ENCODE measurements around the gene CHRNA1. TPM values are rescaled to one million over a fixed set of nuclear protein-coding genes. Genes with fewer than 3 reads are reported as not detected.
A peak's percentile ranks its signal among the peaks of the same experiment; 100 is the strongest.

CHRNA1 gene
- total and polyA plus RNA-seq, 2 experiments from 2014 or later = 0.16 TPM; not detected in 1

GRCh38 chr2:174791020-174791419 is 26.7 kb upstream of the CHRNA1 start:
- in situ Hi-C loops (cut with MboI) = no loop called here
- Histone ChIP-seq H3K9ac (no peak overlapping the region), H3K27ac (no peak overlapping the region), H2AFZ (peak overlapping the region; percentile 5; the same call in 1 of the 2 replicates), H3K4me1 (ENCODE audit: insufficient read depth) (peaks cover 63% of the 10 kb centered on the region), H3K4me2 (ENCODE audit: unreplicated experiment) (no peak overlapping the region), H3K9me3 (ENCODE audit: low read depth) (no peaks in the 10 kb centered on the region), H4K20me1 (ENCODE audit: insufficient read depth) (no peaks in the 10 kb centered on the region), H3K27me3 (replicated peaks; ENCODE audit: insufficient read depth) (no peaks in the 10 kb centered on the region), H3K4me3 (no peak overlapping the region), H3K9me2 (ENCODE audit: insufficient read depth) (no peaks in the 10 kb centered on the region), H3K36me3 (ENCODE audit: low read depth) (no peaks in the 10 kb centered on the region), H3F3A (ENCODE audit: insufficient read depth) (peaks cover 62% of the 10 kb centered on the region), H3K79me2 (ENCODE audit: insufficient read depth) (no peaks in the 10 kb centered on the region)
- DNase-seq = no peak
- 59 to 62% methylated on average over 8 of the region's 8 CpGs for WGBS, 2 experiments (ENCODE audit: low coverage in 1 of 2, low lambda C conversion rate in 2 of 2, missing lambda C conversion rate in 2 of 2)
- no peak for TF ChIP-seq EZH2phosphoT487 (IDR thresholded peaks at IDR 0.05; ENCODE audit: insufficient read depth, low read depth)
- TF ChIP-seq EZH2 (IDR thresholded peaks at IDR 0.05; ENCODE audit: insufficient read depth, poor library complexity, severe bottlenecking) = no peak

- peak overlapping the region; percentile 98 for H3K27ac ChIP-seq
- no peaks in the 10 kb centered on the region for H3K79me2 ChIP-seq (ENCODE audit: insufficient read depth)
- TF ChIP-seq EZH2 (IDR thresholded peaks at IDR 0.05; ENCODE audit: insufficient read depth, poor library complexity, severe bottlenecking) = no peak
- TF ChIP-seq EZH2phosphoT487 (IDR thresholded peaks at IDR 0.05; ENCODE audit: insufficient read depth, low read depth) = no peak
- H3K4me3 ChIP-seq = no peak overlapping the region
- no peak overlapping the region for H3K4me2 ChIP-seq (ENCODE audit: unreplicated experiment)
- no peak overlapping the region for H3K9ac ChIP-seq
- DNase-seq = no peak
- H3K9me3 ChIP-seq (ENCODE audit: low read depth) = no peaks in the 10 kb centered on the region
- peaks cover 55% of the 10 kb centered on the region for H3K4me1 ChIP-seq (ENCODE audit: insufficient read depth)
- peaks cover 54% of the 10 kb centered on the region for H3F3A ChIP-seq (ENCODE audit: insufficient read depth)
- 87 to 88% methylated on average over 16 of the region's 16 CpGs for WGBS, 2 experiments (ENCODE audit: low coverage in 1 of 2, low lambda C conversion rate in 2 of 2, missing lambda C conversion rate in 2 of 2)
- no peak overlapping the region for H2AFZ ChIP-seq
- in situ Hi-C loops (cut with MboI) = no loop called here
- no peaks in the 10 kb centered on the region for H3K9me2 ChIP-seq (ENCODE audit: insufficient read depth)
- H4K20me1 ChIP-seq (ENCODE audit: insufficient read depth) = no peaks in the 10 kb centered on the region
- H3K27me3 ChIP-seq (replicated peaks; ENCODE audit: insufficient read depth) = no peaks in the 10 kb centered on the region
- no peaks in the 10 kb centered on the region for H3K36me3 ChIP-seq (ENCODE audit: low read depth)
Observed at GRCh38 chr2:174789001-174789400, 24.7 kb upstream of the CHRNA1 start.

GRCh38 chr2:174788291-174788929 is 24.1 kb upstream of the CHRNA1 start:
- TF ChIP-seq EZH2 (IDR thresholded peaks at IDR 0.05; ENCODE audit: insufficient read depth, poor library complexity, severe bottlenecking) = no peak
- no peak for TF ChIP-seq EZH2phosphoT487 (IDR thresholded peaks at IDR 0.05; ENCODE audit: insufficient read depth, low read depth)
- WGBS, 2 experiments (ENCODE audit: low coverage in 1 of 2, low lambda C conversion rate in 2 of 2, missing lambda C conversion rate in 2 of 2) = 49 to 65% methylated on average over 9 to 15 of the region's 15 CpGs
- Histone ChIP-seq H3K27me3 (replicated peaks; ENCODE audit: insufficient read depth) (no peaks in the 10 kb centered on the region), H2AFZ (peak overlapping the region; percentile 57), H3K36me3 (ENCODE audit: low read depth) (no peaks in the 10 kb centered on the region), H3K4me3 (no peak overlapping the region), H3K9me2 (ENCODE audit: insufficient read depth) (no peaks in the 10 kb centered on the region), H3K4me1 (ENCODE audit: insufficient read depth) (peaks cover 51% of the 10 kb centered on the region), H3K27ac (peak overlapping the region; percentile 98), H3K9me3 (ENCODE audit: low read depth) (no peaks in the 10 kb centered on the region), H4K20me1 (ENCODE audit: insufficient read depth) (no peaks in the 10 kb centered on the region), H3K79me2 (ENCODE audit: insufficient read depth) (no peaks in the 10 kb centered on the region), H3K4me2 (ENCODE audit: unreplicated experiment) (peak overlapping the region; percentile 68), H3K9ac (peak overlapping the region; percentile 81), H3F3A (ENCODE audit: insufficient read depth) (peaks cover 49% of the 10 kb centered on the region)
- in situ Hi-C loops (cut with MboI) = no loop called here
- peak; percentile 53 for DNase-seq

- Histone ChIP-seq H3F3A (ENCODE audit: insufficient read depth) (peaks cover 42% of the 10 kb centered on the region), H3K36me3 (ENCODE audit: low read depth) (no peaks in the 10 kb centered on the region), H3K27me3 (replicated peaks; ENCODE audit: insufficient read depth) (no peaks in the 10 kb centered on the region), H3K4me1 (ENCODE audit: insufficient read depth) (peaks cover 43% of the 10 kb centered on the region), H3K4me3 (peak overlapping the region; percentile 11; the same call in 1 of the 2 replicates), H2AFZ (peak overlapping the region; percentile 58), H4K20me1 (ENCODE audit: insufficient read depth) (no peaks in the 10 kb centered on the region), H3K9me3 (ENCODE audit: low read depth) (no peaks in the 10 kb centered on the region), H3K79me2 (ENCODE audit: insufficient read depth) (no peaks in the 10 kb centered on the region), H3K9me2 (ENCODE audit: insufficient read depth) (no peaks in the 10 kb centered on the region), H3K27ac (peak overlapping the region; percentile 98), H3K4me2 (ENCODE audit: unreplicated experiment) (peak overlapping the region; percentile 68), H3K9ac (peak overlapping the region; percentile 81)
- in situ Hi-C loops (cut with MboI) = no loop called here
- 22 to 23% methylated on average over 5 of the region's 5 CpGs for WGBS, 2 experiments (ENCODE audit: low coverage in 1 of 2, low lambda C conversion rate in 2 of 2, missing lambda C conversion rate in 2 of 2)
- TF ChIP-seq EZH2 (IDR thresholded peaks at IDR 0.05; ENCODE audit: insufficient read depth, poor library complexity, severe bottlenecking) (no peak), EZH2phosphoT487 (IDR thresholded peaks at IDR 0.05; ENCODE audit: insufficient read depth, low read depth) (no peak)
- DNase-seq = peak; percentile 99
Observed at GRCh38 chr2:174787487-174788205, 23.4 kb upstream of the CHRNA1 start.

Data from GM23248 (cell line).